Thymus (tissue), 2 donors: ENCODE data around the gene NSUN6. TPM values are rescaled to one million over a fixed set of nuclear protein-coding genes. Genes with fewer than 3 reads are reported as not detected.

Experiments used
- polyA plus RNA-seq: library from polyadenylated mRNA; stranded (reverse); fragments of 200-250 nt; gene quantifications from one replicate; pipeline ENCODE4 v1.2.3, GENCODE V29; 2013
- total RNA-seq: library from RNA; stranded (reverse); fragments of 120-200 nt; gene quantifications from one replicate; pipeline ENCODE4 v1.2.4, GENCODE V29; 2013
- donor health status: healthy.

Gene NSUN6
- total and polyA plus RNA-seq, 2 donors = 18.9 to 24.6 TPM

Other genes starting within 250 kb of the NSUN6 start
- gene ARL5B, start 7.8 kb upstream of the NSUN6 start, total RNA-seq = 16.5 TPM
- 8.6 TPM for gene ARL5B, start 7.8 kb upstream of the NSUN6 start, polyA plus RNA-seq